IPS-18c (cell line): ENCODE measurements around the gene PRKCH.

Source experiments
- H3K4me3 ChIP-seq: 2 replicates; pipeline ENCODE4 v1.7.0; 2013; ENCODE audit warnings: low read depth, mild to moderate bottlenecking, low read length, moderate library complexity; ENCODE audit not compliant: insufficient read depth
- H3K9me3 ChIP-seq: one replicate; pipeline ENCODE4 v1.6.1; 2013; ENCODE audit warnings: mild to moderate bottlenecking, low read length, moderate library complexity; ENCODE audit not compliant: control insufficient read depth, insufficient read depth

The PRKCH gene

DNA sequence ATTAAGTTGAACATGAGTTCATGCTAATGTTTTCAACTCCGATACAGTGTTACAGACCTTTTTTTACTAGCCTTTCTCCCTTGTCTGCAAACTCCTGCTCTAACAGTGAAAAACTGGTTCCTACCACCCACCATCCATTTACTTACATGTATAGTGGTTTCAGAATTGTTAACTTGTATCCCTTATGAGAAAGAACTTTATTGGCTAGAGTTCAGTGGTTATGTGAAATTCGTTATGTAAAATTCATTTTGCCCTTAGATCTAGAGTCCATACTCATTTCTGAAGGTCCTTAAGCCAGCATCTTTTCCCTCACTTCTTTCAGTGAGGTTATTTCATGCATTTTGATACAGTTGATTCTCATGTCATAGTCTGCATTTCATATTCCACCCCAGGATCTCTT is 51.0 kb downstream of the PRKCH start:
- H3K9me3 ChIP-seq = peaks cover 5% of the 10 kb centered on the region
- H3K4me3 ChIP-seq = no peak overlapping the region

DNA sequence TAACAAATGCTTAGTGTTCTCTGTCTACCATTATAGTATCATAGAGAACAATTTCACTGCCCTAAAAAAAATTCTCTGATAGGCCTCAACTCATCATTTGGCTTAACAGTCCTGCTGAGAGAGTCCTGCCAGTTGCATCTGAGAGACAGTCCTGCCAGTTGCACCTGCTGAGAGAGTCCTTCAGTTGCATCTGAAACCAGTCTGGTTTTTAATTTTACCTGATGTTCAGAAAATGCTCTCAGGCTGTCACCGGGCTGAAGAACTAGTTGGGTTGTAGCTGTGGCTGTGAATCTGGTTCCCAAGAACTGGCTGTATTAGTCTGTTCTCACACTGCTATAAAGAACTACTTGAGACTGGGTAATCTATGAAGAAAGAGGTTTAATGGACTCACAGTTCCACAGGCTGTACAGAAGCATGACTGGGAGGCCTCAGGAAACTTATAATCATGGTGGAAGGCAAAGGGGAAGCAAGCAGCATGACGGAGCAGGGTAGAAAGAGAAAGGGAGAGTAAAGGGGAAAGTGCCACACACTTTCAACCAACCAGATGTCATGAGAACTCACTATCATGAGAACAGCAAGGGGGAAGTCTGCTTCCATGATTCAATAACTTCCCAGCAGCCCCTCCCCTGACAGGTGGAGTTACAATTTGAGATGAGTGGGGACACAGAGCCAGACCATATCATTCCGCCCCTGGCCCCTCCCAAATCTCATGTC is 51.6 kb downstream of the PRKCH start:
- Histone ChIP-seq H3K9me3 (peaks cover 5% of the 10 kb centered on the region), H3K4me3 (no peak overlapping the region)

DNA sequence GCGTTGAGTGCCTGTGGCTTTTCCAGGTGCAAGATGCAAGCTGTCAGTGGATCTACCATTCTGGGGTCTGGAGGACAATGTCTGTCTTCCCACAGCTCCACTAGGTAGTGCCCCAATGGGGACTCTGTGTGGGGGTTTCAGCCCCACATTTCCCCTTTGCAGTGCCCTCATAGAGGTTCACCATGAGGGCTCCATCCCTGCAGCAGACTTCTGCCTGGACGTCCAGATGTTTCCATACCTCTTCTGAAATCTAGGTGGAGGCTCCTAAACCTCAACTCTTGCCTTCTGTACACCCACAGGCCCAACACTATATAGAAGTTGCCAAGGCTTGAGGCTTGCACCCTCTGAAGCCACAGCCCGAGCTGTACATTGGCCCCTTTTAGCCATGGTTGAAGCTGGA is 52.9 kb downstream of the PRKCH start:
- H3K9me3 ChIP-seq = peaks cover 5% of the 10 kb centered on the region
- no peak overlapping the region for H3K4me3 ChIP-seq

DNA sequence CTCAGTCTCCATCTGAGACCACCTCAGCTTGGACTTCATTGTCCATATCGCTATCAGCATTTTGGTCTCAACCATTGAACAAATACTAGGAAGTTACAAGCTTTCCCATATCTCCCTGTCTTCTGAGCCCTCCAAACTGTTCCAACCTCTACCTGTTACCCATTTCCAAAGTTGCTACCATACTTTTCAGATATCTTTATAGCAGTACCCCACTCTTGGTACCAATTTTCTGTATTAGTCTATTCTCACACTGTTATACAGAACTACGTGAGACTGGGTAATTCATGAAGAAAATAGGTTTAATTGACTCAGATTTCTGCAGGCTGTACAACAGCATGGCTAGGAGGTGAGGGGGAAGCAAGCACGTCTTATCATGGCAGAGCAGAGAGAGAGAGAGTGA is 53.8 kb downstream of the PRKCH start:
- no peak overlapping the region for H3K4me3 ChIP-seq
- H3K9me3 ChIP-seq = peaks cover 5% of the 10 kb centered on the region

DNA sequence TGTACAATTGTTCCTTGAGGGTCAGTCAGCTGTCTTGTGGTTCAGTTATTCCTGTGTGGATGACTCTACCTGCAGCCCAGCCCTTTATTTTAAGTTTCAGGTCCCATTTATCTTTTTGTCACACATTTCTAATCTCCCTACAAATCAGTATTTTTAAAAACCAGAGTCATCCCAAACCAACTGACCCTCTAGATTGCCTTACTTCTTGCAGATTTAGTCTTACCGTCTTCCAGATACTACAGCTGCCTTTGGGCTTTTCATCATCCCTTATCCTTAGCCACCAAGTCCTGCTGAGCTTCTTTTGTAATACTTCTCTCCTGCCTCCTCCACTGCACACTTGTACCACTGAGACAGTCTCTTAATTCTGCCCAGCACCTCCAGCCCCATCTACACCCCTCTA is 54.9 kb downstream of the PRKCH start:
- H3K4me3 ChIP-seq = no peak overlapping the region
- peaks cover 5% of the 10 kb centered on the region for H3K9me3 ChIP-seq

DNA sequence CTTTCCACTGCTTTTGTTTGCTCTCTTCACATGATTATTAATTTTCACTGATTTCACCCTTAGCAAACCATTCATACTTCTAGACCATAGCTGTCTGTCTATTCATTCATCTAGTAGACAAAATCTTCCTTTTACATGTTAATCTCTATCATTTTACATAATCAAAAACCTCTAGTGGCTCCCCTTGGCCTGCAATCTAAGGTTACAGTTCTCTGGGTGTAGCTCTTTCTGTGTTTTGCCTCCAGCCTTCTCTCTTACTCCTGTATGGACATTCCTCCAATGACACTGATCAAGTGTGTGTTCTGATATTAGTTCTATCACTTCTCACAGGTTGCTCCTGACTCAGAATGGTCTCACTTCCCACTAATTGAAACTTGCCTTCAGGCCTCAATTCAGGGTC is 56.4 kb downstream of the PRKCH start:
- Histone ChIP-seq H3K4me3 (no peak overlapping the region), H3K9me3 (peaks cover 5% of the 10 kb centered on the region)

DNA sequence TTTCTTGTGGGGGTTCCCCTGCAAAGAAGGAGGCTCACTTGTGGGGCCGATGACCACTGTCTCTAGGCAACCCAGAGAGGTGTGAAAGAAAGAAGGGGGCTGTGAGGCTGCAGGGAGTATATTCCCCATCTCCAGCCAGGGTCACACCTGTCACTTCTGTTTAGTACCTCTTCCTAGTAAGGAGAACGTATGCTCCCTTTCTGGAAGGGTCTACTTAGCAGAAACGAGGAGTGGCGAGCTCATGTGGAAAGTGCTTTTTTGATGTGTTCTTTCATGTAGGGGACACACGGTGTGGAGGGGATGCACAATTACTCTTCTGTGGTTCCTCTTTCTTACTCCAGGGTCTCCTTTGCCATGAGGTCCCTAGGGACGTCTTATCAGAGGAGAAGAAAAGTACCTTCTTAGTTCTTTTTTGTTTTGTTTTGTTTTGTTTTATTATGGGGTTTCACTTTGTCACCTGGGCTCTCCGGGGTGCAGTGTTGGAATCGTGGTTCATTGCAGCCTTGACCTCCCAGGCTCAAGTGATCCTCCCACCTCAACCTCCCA is 58.3 kb downstream of the PRKCH start:
- no peak overlapping the region for H3K4me3 ChIP-seq
- peaks cover 2% of the 10 kb centered on the region for H3K9me3 ChIP-seq

DNA sequence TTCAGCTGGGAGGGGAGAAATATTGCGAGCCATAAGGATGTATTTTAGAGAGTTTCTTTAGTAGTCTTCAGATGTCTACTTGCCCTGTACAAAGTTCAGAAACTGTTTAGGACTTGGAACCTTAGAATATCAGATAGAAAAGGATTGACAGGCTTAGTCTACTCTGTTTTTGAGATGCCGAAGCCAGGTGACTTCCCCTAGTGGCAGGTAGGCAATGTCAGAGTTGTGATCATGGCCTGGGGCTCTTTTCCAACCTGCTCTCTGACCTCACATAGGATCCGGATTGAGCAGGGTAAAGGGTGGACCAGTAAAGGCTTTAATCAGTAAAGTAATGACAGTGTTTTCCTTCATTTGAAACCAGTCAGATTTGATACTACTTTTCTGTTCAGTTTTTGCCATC is 59.6 kb downstream of the PRKCH start:
- Histone ChIP-seq H3K4me3 (no peak overlapping the region), H3K9me3 (no peaks in the 10 kb centered on the region)

DNA sequence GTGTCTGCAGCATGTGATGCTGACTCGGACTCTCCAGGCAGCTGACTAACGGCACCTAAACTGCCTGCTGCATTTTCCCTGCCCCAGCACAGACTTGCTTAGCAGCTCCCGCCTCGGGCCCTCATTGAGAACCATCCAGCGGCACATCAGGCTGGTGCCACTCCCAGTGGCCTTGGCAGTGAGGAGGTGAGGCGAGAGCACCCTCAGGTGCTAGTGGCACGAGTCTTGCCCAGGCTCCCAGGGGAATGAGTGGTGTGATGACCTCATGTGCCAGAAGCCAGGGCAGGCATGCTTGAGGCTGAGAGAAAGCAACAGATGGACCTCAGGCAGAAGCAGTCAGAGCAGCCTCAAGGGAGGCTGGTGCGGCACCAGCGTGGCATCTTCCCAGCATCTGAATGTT is 60.2 kb downstream of the PRKCH start:
- Histone ChIP-seq H3K9me3 (no peaks in the 10 kb centered on the region), H3K4me3 (no peak overlapping the region)

DNA sequence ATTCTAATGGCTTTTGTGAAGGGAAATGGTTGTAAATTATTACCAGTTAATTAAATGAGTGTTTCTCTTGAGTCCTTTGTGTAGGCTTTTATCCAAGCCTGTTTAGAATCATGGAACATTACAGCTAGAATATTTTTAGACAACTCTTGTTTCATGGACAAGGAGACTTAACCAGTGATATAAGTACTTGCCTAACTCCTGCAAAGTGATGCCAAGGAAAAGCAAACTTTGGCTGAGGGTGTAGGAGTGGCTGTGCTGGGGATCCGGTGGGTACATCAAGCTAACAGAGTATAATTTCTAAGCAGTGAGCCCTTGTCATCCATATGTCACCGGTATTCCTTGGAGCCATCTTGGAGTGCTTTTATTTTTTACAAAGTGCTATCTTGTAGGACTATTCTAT is 61.5 kb downstream of the PRKCH start:
- Histone ChIP-seq H3K9me3 (no peaks in the 10 kb centered on the region), H3K4me3 (no peak overlapping the region)

DNA sequence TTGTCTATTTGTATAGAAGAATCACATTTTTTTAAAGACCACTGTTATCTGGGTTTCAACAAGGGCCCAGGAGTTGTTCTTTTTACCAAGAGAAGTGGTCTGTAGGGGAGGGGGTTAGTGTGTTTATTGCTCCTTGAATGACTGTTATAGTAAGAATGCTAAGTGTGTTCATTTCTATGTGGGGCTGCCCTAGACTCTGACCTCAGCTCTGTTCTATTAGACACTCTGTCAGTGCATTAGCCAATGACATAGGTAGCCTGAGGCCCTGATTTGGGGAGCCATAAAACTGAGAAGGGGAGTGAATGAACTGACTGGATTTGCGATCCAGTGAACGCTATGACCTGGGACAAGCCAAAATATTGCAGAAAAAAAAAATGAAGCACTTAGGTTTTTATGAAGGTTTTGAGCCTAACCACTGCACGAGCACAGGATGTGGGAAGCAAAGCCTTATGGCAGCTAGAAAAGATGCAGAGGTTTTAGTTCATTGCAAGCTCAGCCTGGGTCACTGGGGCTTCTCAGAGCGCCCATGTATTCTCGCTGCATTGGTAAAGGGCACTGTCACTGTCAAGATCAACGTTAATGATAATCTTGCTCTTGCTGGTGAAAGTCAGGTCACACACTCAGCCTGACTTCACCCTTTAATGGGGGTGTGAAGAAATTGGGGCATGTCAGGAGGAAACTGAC is 63.8 kb downstream of the PRKCH start:
- no peaks in the 10 kb centered on the region for H3K9me3 ChIP-seq
- no peak overlapping the region for H3K4me3 ChIP-seq

DNA sequence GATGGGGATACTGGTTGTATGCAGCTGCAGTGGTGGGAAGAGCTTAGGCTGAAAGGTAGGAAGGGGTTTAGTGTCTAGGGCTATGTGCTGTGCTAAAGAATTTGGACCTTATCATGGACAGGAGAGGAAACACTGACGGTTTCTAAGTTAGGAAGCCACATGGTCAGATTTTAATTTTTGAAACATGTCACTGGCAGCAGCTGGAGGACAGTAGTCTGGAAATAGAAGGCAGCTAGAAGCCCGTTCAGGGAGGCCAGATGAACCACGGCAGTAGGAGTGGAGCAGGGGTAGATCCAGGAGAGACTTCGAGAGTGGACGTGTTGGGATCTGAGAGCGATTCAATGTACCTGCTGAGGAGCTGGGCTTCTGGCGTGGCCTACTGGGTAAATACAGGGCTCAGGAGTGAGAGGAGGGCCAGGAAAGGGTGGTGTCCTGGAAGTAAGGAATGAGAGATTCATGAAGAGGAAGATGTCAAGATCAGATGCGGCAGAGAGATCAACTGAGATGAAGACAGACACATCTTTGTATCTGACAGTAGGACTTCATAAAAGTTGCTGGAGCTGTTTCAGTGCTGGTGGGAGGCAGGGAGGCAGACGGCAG is 64.9 kb downstream of the PRKCH start:
- Histone ChIP-seq H3K9me3 (no peaks in the 10 kb centered on the region), H3K4me3 (no peak overlapping the region)

DNA sequence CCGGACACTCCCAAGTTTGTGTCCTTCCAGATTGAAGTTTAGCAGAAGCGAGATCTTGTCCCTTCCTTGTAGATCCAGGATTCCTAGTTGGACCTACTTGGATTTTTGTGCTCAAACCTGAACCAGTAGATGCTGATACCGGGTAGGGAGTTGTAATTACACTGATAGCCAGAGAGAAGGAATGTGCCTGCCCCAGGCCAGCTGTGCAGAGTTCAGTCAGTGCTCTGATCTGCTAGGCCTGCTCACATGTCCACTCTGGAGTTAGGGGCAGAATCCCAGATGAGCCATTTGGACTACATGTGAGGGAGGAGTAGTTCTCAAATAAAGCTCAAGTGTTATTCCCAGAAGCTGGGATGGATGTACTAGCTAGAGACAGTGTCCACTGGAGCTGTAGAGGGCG is 65.7 kb downstream of the PRKCH start:
- Histone ChIP-seq H3K9me3 (no peaks in the 10 kb centered on the region), H3K4me3 (no peak overlapping the region)

DNA sequence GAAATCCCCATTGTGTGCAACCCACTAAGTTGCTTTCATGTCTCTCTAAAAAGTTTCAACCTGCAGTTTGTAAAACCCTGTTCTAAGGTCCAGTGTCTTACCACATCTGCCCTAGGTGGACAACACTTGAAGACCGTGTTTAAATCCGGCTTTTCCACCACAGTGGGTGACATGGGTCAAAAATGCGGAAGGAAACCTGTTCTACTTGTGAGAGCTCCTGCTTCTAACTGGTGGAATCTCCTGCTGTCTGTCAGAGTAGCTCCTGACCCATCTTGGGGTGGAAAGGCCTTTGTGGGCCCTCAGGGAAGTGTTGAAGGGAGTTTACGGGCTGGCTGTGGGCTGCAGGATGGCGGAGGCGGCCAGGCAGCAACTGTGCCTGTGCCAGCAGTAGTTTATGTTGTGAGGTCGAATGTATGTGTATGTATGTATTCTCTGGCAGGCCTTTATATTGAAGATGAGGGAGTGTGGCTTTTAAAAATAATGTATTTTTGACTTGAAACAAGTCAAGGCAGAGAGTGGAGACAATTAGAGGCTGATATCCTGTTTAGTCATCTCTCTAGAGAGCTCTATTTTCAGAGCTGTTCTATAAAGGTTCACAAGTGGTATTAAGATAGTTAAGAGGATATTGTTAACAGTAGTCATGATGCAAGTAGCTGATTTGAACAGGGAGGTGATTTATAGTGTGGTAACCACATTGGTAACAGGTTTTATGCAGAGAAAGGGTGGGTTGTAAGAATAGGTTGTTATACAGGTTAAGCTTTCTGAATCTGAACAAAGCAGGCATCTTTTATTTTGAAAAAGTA is 67.0 kb downstream of the PRKCH start:
- Histone ChIP-seq H3K4me3 (no peak overlapping the region), H3K9me3 (no peaks in the 10 kb centered on the region)

DNA sequence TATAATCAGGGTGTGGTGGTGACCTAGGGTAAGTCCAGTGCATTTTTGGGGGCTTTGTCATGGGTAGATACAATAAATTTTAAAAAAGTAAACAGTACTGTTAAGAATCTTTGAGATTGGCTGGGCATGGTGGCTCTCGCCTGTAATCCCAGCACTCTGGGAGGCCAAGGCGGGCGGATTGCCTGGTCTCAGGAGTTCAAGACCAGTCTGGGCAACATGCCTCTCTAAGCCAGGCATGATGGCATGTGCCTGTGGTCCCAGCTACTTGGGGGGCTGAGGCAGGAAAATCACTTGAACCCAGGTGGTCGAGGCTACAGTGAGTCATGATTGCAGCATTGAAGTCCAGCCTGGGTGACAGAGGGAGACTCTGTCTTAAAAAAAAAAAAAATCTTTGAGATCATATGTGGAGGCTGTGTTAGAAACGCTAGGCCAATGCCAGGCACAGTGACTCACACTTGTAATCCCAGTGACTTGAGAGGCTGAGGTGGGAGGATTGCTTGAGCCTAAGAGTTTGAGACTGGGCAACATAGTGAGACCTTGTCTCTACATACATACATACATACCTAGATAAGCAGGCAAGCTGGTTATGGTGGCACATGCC is 67.7 kb downstream of the PRKCH start:
- no peak overlapping the region for H3K4me3 ChIP-seq
- H3K9me3 ChIP-seq = no peaks in the 10 kb centered on the region

DNA sequence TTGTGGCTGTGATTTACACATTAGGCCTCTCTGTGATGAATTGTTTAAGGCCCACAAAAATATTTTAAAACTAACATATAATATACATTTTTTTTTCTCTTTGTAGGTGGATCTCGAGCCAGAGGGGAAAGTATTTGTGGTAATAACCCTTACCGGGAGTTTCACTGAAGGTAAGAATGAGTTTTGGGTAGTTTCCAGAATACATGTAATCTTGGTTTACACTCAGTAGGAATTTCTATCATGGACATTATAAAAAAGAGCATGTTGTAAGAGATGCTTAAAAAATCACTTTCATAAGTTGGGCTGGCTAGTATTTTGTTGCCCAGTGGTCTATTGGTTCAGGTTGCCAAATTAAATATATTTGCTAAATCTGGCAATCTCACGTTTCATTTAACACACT is 69.7 kb downstream of the PRKCH start:
- no peaks in the 10 kb centered on the region for H3K9me3 ChIP-seq
- no peak overlapping the region for H3K4me3 ChIP-seq

DNA sequence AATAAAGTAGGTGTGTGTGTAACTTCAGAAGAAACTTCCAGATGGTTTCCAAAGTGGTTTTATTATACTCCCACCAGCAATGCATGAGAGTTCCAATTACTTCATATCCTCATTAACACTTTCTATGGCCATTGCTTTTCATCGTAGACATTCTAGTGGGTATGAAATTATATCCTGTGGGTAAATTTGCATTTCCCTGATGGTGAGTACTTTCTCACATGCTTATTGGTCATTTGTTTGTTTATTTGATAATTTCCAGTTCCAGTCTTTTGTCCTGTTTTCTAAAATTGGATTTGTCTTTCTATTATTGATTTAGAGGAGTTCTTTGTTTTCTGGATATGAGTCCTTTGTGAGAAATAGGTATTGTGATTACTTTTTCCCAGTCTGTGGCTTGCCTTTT is 70.9 kb downstream of the PRKCH start:
- Histone ChIP-seq H3K4me3 (no peak overlapping the region), H3K9me3 (no peaks in the 10 kb centered on the region)
